HG03045 (cell line): ENCODE data around the gene CEACAM20.
"Not testable (repeated sequence)": the region's sequence is repeated elsewhere in the genome, so short reads cannot be mapped to it uniquely, and the experiment has no call there.

ENCODE experiments used
- ATAC-seq: cut with Tn5 transposase; IDR thresholded peaks from one replicate; pipeline ENCODE4 v1.9.1; 2021; ENCODE audit warnings: mild to moderate bottlenecking, moderate library complexity; ENCODE audit not compliant: unreplicated experiment

Gene CEACAM20

GRCh38 chr19:44549507-44549906 lies 20.0 kb upstream of the CEACAM20 start:
- no peak for ATAC-seq

GRCh38 chr19:44548736-44549135 lies 19.3 kb upstream of the CEACAM20 start:
- no peak for ATAC-seq

GRCh38 chr19:44544031-44544430 lies 14.6 kb upstream of the CEACAM20 start:
- no peak for ATAC-seq

- ATAC-seq = no peak
Measured at GRCh38 chr19:44542671-44543070, 13.2 kb upstream of the CEACAM20 start.

- no peak for ATAC-seq
Measured at GRCh38 chr19:44540736-44541135, 11.3 kb upstream of the CEACAM20 start.

GRCh38 chr19:44539991-44540390 lies 10.5 kb upstream of the CEACAM20 start:
- ATAC-seq = no peak

GRCh38 chr19:44539236-44539826 lies 9.9 kb upstream of the CEACAM20 start:
- ATAC-seq = no peak

- ATAC-seq = not testable (repeated sequence)
Measured at GRCh38 chr19:44535361-44535760, 5.9 kb upstream of the CEACAM20 start.

GRCh38 chr19:44532819-44533218 lies 3.3 kb upstream of the CEACAM20 start:
- no peak for ATAC-seq

GRCh38 chr19:44530777-44531176 lies 1.3 kb upstream of the CEACAM20 start:
- no peak for ATAC-seq

GRCh38 chr19:44527554-44527953 lies 1.9 kb downstream of the CEACAM20 start:
- no peak for ATAC-seq

GRCh38 chr19:44525721-44526430 lies 3.6 kb downstream of the CEACAM20 start:
- no peak for ATAC-seq

- no peak for ATAC-seq
Measured at GRCh38 chr19:44521370-44521769, 8.1 kb downstream of the CEACAM20 start.

- no peak for ATAC-seq
Measured at GRCh38 chr19:44517146-44517545, 12.3 kb downstream of the CEACAM20 start.

- no peak for ATAC-seq
Measured at GRCh38 chr19:44515907-44516306, 13.6 kb downstream of the CEACAM20 start.

- no peak for ATAC-seq
Measured at GRCh38 chr19:44515031-44515430, 14.4 kb downstream of the CEACAM20 start.

GRCh38 chr19:44512326-44513298 lies 16.9 kb downstream of the CEACAM20 start:
- no peak for ATAC-seq

GRCh38 chr19:44509478-44509877 lies 20.0 kb downstream of the CEACAM20 start:
- no peak for ATAC-seq

- peak; percentile 86 for ATAC-seq
Measured at GRCh38 chr19:44499962-44500949, 29.2 kb downstream of the CEACAM20 start, which contains the start of gene ZNF180. Gene ZNF180 (minus strand): TSS chr19:44500522. CDS start chr19:44497334, 3,188 bp downstream.

GRCh38 chr19:44499559-44499958 lies 29.9 kb downstream of the CEACAM20 start:
- no peak for ATAC-seq
